Panc1 (cell line): Measurements from ENCODE around the gene SLC4A1. TPM values are rescaled to one million over a fixed set of nuclear protein-coding genes. Genes with fewer than 3 reads are reported as not detected.

ENCODE experiments used
- ATAC-seq: fragments of 200-7000 bp; cut with Tn5 transposase; 2 replicates; pipeline ENCODE4 v1.9.1; 2020; ENCODE audit warnings: mild to moderate bottlenecking, moderate library complexity
- BruUV-seq: library from RNA; stranded (reverse); fragments of 400-500 nt; replicated peaks from 2 replicates; lab custom pipeline; 2021; lab: Mats Ljungman, UMichigan
- CTCF ChIA-PET: fragments of 300-600 bp; sonication (Branson Sonifier 250); formaldehyde crosslinking; loops from one replicate; lab custom pipeline; 2022; ENCODE audit warnings: antibody characterized with exemption; lab: Charles Lee
- POLR2A ChIA-PET: fragments of 300-600 bp; sonication (Branson Sonifier 250); formaldehyde crosslinking; loops from one replicate; lab custom pipeline; 2022; ENCODE audit warnings: antibody characterized with exemption; lab: Charles Lee
- DNase-seq: peaks from one replicate; pipeline ENCODE4 v3.0.0-alpha.2; 2010; ENCODE audit warnings: low read depth, low spot score
- H3K27ac ChIP-seq: 2 replicates; pipeline ENCODE4 v1.5.1; 2011; ENCODE audit warnings: mild to moderate bottlenecking, low read length, inconsistent platforms
- H3K27me3 ChIP-seq: fragments of 200-500 bp; sonication (Bioruptor generic); 2 replicates; pipeline ENCODE4 v1.6.0; 2014; ENCODE audit warnings: low read length, inconsistent platforms; ENCODE audit not compliant: control insufficient read depth, insufficient read depth
- H3K36me3 ChIP-seq: fragments of 200-500 bp; sonication (Bioruptor generic); 2 replicates; pipeline ENCODE4 v1.5.1; 2014; ENCODE audit warnings: inconsistent platforms, mild to moderate bottlenecking, low read length, moderate library complexity; ENCODE audit not compliant: control insufficient read depth, insufficient read depth
- H3K4me1 ChIP-seq: 2 replicates; pipeline ENCODE4 v1.5.1; 2011; ENCODE audit warnings: inconsistent platforms, mild to moderate bottlenecking, low read length, moderate library complexity; ENCODE audit not compliant: control insufficient read depth, insufficient read depth
- H3K4me3 ChIP-seq, 2 experiments: 2 replicates each; pipeline ENCODE4 v1.5.1; 2011 to 2012; ENCODE audit warnings: low read depth in 2 of 2, low read length in 2 of 2, mild to moderate bottlenecking in 2 of 2, inconsistent platforms in 1 of 2, moderate library complexity in 1 of 2
- H3K9me3 ChIP-seq: fragments of 200-500 bp; sonication (Bioruptor generic); 2 replicates; pipeline ENCODE4 v1.5.1; 2014; ENCODE audit warnings: low read depth, mild to moderate bottlenecking, inconsistent platforms, low read length, moderate library complexity; ENCODE audit not compliant: control insufficient read depth, insufficient read depth
- CTCF ChIP-seq: fragments of 450-650 bp; IDR thresholded peaks from 2 replicates; pipeline ENCODE4 v1.5.1; 2017; ENCODE audit warnings: mild to moderate bottlenecking
- REST ChIP-seq, 2 experiments: IDR thresholded peaks; 2 replicates each; pipeline ENCODE4 v1.6.1; 2011 to 2012; ENCODE audit warnings: low read depth in 2 of 2, control low read depth in 1 of 2, low read length in 1 of 2, mild to moderate bottlenecking in 1 of 2, moderate library complexity in 1 of 2; ENCODE audit not compliant: insufficient read depth in 1 of 2
- SIN3A ChIP-seq: IDR thresholded peaks from 2 replicates; pipeline ENCODE4 v1.6.1; 2012; ENCODE audit warnings: low read depth, mild to moderate bottlenecking, low read length, moderate library complexity, borderline replicate concordance; ENCODE audit not compliant: insufficient read depth
- TCF7L2 ChIP-seq: IDR thresholded peaks from 2 replicates; pipeline ENCODE4 v1.6.1; 2011; ENCODE audit warnings: mild to moderate bottlenecking, low read depth, low read length, inconsistent platforms
- in situ Hi-C: cut with HindIII; loops from 2 replicates; pipeline ENCODE4 v1.10.0; 2016; ENCODE audit warnings: low sequenced_read_pairs, low pct_unique_long_range_greater_than_20kb
- intact Hi-C: fragments of 100-400 bp; cut with micrococcal nuclease; formaldehyde crosslinking; loops from one replicate; pipeline ENCODE4 v1.10.0; 2022; ENCODE audit not compliant: unreplicated experiment
- total RNA-seq: library from RNA; stranded (reverse); gene quantifications from one replicate; pipeline ENCODE4 v1.2.1, GENCODE V29; 2021; ENCODE audit not compliant: unreplicated experiment

The SLC4A1 gene
- total RNA-seq, 1 experiment from 2014 or later: not detected

- CTCF ChIA-PET: interaction anchor here (0.7 kb wide), 1 partner anchor 55 kb away, joined by 12 read pairs; no protein-coding TSS in a partner anchor
- in situ Hi-C loops: no loop called here
Observed at GRCh38 chr17:44308320-44308818, 40.4 kb upstream of the SLC4A1 start, which contains the start of gene RUNDC3A. Gene RUNDC3A (plus strand): TSS chr17:44308601. CDS start chr17:44308833, 232 bp downstream.

More at GRCh38 chr17:44308320-44308818, 40.4 kb upstream of the SLC4A1 start, which contains the start of gene RUNDC3A:
- intact Hi-C loops: no loop called here
- ATAC-seq (peak; percentile 90), DNase-seq (no peak)
- Histone ChIP-seq H3K4me1 (peaks cover 4% of the 10 kb centered on the region), H3K27me3 (no peaks in the 10 kb centered on the region), H3K36me3 (no peaks in the 10 kb centered on the region), H3K4me3 (peak within 1 kb of the TSS; percentile 37 to 47), H3K9me3 (no peaks in the 10 kb centered on the region), H3K27ac (no peak within 1 kb of the TSS)
- TF ChIP-seq SIN3A (no peak), REST (IDR thresholded peaks at IDR 0.05; ENCODE audit: insufficient read depth in 1 of 2, low read depth in 2 of 2, low read length in 1 of 2) (peak; percentile 93), CTCF (no peak), TCF7L2 (no peak)
- no TSS peak for BruUV-seq
- POLR2A ChIA-PET: interaction anchor here (0.6 to 0.7 kb wide), 2 partner anchors 55 to 84 kb away, joined by 3 to 11 read pairs; no protein-coding TSS in a partner anchor
